Bone marrow (tissue), 2 donors: Measurements from ENCODE around the gene NDUFS7.
"Not testable (repeated sequence)": the region's sequence is repeated elsewhere in the genome, so short reads cannot be mapped to it uniquely, and the experiment has no call there.

Experiments used
- DNase-seq, 2 donors: peaks; one replicate each; lab custom pipeline; 2025; lab: John Stamatoyannopoulos, UW

The NDUFS7 gene

DNA sequence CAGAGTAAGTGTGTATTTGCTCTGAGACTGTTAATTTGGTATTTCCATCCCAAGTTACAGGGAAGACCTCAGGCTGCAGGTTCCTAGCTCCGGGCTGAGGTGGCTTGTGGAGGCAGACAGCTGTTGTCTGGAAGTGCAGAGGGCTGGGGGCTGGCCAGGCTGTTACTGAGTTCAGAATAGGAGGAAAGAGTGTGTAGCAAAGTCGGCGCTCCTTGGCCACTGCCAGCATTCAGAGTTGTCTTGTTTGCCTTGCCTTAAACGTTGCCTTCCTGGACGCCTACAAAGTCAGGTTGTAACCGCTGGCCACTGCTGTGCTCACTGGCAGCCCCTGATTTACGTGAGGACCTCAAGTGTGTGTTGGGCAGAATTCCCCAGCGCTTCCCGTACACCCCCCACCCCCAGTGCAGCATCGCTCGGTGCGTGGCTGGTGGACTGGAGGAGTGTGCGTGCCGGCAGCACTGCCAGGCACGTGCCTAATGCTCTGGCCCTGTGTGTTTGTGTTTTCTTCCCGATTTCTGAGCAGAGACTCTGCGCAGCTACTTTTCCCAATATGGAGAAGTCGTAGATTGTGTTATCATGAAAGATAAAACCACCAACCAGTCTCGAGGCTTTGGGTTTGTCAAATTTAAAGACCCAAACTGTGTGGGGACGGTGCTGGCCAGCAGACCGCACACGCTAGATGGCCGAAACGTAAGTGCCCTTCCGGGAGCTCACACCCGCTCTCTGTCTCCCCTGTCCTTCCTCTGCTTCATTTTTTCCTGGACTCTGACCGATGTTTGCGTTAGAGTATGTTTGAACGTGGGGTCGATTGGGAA lies 34.2 kb downstream of the NDUFS7 start:
- no peak for DNase-seq

DNA sequence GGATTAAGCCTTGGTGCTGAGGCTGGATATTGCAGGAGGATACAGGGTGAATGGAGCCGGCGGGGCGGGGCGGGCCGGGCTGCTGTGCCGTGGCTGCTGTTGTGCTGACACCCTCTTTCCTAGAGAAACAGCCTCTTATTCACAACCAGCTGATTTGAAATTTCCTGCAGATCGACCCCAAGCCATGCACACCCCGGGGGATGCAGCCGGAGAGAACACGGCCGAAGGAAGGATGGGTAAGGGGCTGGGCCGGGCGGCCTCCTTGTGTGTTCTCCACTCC lies 34.7 kb downstream of the NDUFS7 start:
- no peak for DNase-seq

GRCh38 chr19:1418951-1419738 lies 35.4 kb downstream of the NDUFS7 start:
- DNase-seq = no peak

GRCh38 chr19:1420085-1420484 lies 36.4 kb downstream of the NDUFS7 start:
- not testable (repeated sequence) for DNase-seq

- DNase-seq = no peak
These were observed 36.9 kb downstream of the NDUFS7 start for GRCh38 chr19:1420590-1420989.

GRCh38 chr19:1421218-1421957 lies 37.7 kb downstream of the NDUFS7 start:
- no peak for DNase-seq

DNA sequence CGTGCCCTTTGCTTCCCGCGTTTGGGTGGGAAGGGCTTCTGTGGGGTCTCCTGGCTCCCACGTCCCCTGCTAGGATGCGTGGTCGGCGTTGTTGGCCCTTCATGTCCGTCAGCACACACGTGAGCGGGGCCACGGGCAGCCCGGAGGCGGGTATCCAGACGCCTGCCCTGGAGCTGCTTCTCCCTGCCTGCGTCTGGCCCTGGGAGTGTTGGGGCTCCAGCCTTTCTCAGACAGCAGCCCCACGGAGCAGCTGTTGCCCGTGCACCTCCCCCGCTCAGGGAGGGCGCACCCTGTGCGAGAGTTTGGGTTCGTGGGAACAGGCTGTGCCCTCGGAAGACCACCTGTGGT lies 38.2 kb downstream of the NDUFS7 start:
- DNase-seq = no peak

- no peak for DNase-seq
These were observed 38.7 kb downstream of the NDUFS7 start for GRCh38 chr19:1422360-1422759.

GRCh38 chr19:1422943-1423342 lies 39.2 kb downstream of the NDUFS7 start:
- no peak for DNase-seq

- no peak for DNase-seq
These were observed 39.9 kb downstream of the NDUFS7 start for GRCh38 chr19:1423436-1424191.

- no peak for DNase-seq
These were observed 40.7 kb downstream of the NDUFS7 start for GRCh38 chr19:1424192-1424955.

DNA sequence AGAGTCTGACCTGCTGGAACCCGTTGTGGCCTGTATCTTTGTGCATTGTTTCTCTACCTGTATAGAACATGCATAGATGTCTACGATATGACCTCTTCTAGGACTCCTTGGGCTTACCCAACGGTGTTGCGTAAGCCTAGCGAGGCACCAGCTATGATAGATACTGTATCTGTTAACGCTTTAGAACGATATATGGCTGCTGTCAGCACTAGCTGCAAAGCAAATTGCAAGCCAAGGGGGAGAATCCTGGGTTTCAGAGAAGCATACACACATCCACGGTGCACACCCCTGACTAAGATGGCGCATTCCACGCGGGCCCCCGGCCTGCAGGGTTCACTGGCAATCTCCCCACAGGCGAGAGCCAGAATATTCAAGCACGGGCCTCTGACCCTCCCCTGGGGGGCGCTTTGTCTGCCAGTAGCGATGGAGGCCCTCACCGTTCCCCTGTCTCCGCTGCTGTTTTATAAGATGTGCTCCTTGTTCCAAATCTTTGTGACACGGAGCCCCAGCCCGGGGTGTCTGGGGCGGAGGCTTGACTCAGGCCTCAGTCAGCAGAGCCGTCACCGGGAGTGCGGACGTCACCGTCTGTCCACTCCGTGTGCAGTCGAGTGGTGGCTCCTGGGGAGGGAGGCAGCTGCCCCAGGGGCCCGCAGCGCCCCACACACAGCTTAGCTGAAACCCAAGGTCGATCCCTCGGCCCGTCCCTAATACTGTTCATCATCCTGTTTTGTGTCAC lies 41.6 kb downstream of the NDUFS7 start:
- no peak for DNase-seq

GRCh38 chr19:1425902-1426301 lies 42.2 kb downstream of the NDUFS7 start:
- DNase-seq = no peak

DNA sequence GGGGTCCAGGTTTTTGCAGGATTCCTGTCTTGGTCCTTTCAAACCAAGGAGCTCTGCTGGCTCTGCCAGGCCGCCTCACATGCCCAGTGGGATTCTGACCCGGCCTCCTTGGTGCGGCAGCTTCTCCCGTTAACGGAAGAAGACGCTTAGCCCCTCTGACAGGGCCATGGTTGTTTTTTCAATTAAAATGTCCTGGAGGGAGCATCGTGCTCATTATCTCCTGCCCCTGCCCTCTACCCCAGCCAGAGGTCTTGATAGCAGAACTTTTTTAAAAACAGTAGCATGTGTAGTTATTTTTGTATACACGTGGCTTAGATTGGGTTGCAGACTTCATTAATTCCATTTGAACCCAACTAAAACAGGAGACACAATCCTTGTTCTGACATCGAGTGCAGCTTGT lies 43.0 kb downstream of the NDUFS7 start:
- DNase-seq = no peak

- no peak for DNase-seq
These were observed 43.7 kb downstream of the NDUFS7 start for GRCh38 chr19:1427221-1427920.

- DNase-seq = no peak
These were observed 45.2 kb downstream of the NDUFS7 start for GRCh38 chr19:1428738-1429391.

DNA sequence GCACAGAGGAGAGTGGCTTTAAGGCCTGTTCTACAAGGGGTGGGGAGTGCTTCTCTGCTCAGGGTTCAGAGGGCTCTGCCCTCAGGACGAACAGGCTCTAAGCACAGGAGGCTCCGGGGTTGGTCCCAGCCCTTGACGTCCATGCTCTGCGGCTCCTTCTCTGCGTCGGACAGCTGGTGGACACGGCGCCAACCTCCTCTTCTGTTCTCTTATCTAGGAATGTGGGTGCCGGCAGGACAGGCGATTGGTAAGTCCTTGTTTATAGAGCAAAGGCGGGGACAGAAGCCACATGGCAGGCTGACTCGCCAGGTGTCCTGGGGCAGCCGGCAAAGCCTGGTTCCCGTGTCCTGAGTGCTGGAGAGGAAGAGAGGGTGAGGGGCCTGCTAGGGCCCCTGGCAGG lies 46.0 kb downstream of the NDUFS7 start:
- DNase-seq = no peak

- no peak for DNase-seq
These were observed 46.5 kb downstream of the NDUFS7 start for GRCh38 chr19:1430246-1430645.

- no peak for DNase-seq
These were observed 48.2 kb downstream of the NDUFS7 start for GRCh38 chr19:1431759-1432506.
